Fibroblast of mammary gland (primary cell): ENCODE data around the gene ACKR1.
A peak's percentile ranks its signal among the peaks of the same experiment; 100 is the strongest.

Experiments
- DNase-seq: peaks from one replicate; pipeline ENCODE4 v3.0.0-alpha.2; 2010; ENCODE audit warnings: low read depth
- H3K4me3 ChIP-seq: 2 replicates; pipeline ENCODE4 v1.5.1; 2011; ENCODE audit warnings: low read depth, mild to moderate bottlenecking, low read length, moderate library complexity; ENCODE audit not compliant: control insufficient read depth
- TF ChIP-seq, protein P1 (sequence below): conservative IDR thresholded peaks from 2 replicates; pipeline ENCODE4 v1.5.1; 2011; ENCODE audit warnings: low read depth, low read length, inconsistent platforms; ENCODE audit not compliant: control insufficient read depth, insufficient read depth

The ACKR1 gene

DNA sequence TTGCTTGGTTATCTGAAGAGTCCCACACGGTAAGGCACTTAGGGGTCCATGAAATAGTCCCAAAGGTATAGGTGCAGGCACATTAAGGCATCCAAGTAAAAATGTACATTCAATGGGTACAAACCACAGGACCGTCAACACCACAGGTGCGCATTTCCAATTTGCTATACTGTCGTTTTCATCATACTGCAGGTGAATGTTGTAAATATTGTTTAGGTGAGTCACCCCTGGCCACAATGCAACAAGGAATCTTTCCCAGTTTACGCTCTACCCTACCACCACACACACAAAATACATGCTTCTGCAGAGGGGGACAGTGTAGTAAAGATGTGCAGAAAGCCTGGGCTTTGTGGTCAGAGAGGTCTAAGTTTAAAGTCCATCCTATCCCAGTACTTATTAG lies 19.6 kb upstream of the ACKR1 start:
- TF ChIP-seq, protein P1, sequence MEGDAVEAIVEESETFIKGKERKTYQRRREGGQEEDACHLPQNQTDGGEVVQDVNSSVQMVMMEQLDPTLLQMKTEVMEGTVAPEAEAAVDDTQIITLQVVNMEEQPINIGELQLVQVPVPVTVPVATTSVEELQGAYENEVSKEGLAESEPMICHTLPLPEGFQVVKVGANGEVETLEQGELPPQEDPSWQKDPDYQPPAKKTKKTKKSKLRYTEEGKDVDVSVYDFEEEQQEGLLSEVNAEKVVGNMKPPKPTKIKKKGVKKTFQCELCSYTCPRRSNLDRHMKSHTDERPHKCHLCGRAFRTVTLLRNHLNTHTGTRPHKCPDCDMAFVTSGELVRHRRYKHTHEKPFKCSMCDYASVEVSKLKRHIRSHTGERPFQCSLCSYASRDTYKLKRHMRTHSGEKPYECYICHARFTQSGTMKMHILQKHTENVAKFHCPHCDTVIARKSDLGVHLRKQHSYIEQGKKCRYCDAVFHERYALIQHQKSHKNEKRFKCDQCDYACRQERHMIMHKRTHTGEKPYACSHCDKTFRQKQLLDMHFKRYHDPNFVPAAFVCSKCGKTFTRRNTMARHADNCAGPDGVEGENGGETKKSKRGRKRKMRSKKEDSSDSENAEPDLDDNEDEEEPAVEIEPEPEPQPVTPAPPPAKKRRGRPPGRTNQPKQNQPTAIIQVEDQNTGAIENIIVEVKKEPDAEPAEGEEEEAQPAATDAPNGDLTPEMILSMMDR: no peak
- DNase-seq: no peak
- H3K4me3 ChIP-seq: no peak overlapping the region

DNA sequence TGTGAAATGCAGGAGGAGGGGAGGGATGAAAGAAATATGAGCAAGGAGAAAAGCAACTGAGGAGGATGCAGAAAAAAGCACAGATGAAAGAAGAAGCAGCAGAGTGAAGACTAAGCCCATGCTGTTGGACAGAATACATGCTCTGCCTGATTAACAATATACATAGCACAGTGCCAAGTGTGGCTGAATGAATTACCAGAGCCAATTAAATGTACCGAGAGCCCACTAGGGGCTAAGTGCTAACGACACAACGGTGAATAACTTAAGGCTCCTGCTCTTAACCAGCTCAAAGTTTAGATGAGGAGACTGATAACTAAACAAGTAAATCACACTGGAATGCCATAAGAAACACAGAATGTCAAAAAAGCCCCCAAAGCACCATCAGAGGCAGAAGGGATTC lies 17.6 kb upstream of the ACKR1 start:
- TF ChIP-seq, protein P1: no peak
- DNase-seq: no peak
- no peak overlapping the region for H3K4me3 ChIP-seq

DNA sequence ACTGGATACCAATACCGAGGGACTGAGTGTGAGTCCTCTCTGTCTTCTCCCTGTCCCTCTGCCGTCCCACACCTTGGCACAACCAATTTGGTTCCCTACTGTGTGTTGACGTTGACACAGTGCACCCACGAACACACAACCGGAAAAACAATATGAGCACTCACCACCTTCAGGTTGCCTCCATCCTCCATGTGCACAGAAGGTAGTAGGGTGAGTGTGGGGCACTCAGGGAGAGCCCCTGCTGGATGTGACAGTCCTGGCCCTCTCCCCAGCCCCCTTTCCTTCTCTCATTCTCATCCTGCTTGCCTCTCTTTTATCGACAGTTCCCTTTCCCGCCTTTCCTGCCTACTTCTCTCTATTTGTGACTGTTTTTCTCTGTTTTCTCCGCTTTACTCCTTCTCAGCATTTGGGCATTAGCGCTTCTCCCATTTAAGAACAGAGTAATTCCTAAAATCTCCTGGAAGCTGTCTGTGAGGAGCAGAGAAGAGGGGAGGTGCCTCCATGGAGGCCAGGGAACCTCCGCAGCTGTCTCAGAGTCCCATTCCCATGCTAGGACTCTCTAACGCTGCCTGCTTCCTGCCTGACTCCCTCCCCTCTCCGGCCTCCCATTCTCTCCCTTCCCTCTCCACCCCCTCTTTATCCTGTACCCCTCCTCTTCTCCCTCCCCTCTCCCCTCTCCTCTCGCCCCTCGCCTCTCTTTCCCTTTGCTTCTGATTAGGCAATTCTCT lies 16.9 kb upstream of the ACKR1 start:
- H3K4me3 ChIP-seq: peak overlapping the region; percentile 17
- DNase-seq: no peak
- TF ChIP-seq, protein P1: no peak

DNA sequence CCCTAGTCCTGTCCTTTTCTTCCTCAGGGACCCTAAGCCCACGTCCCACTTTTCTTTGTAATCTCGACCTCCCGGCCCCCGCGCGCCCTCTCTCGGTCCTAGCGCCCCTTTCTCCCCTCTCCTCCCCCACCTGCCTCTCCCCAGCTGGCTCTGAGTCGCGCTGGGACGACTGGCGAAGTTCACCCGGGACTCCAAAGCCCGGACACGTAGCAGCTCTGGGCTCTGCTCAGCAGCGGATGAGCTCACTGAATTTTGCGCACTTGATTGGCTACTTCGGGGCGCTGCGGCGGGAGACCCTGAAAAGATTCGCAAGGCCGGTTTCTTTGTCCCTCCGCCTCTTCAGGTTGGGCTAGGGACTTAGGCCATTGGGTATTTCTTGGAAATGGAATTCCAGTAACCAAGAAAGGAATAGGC lies 16.3 kb upstream of the ACKR1 start:
- TF ChIP-seq, protein P1: no peak
- H3K4me3 ChIP-seq: peak overlapping the region; percentile 17
- peak; percentile 47 for DNase-seq

DNA sequence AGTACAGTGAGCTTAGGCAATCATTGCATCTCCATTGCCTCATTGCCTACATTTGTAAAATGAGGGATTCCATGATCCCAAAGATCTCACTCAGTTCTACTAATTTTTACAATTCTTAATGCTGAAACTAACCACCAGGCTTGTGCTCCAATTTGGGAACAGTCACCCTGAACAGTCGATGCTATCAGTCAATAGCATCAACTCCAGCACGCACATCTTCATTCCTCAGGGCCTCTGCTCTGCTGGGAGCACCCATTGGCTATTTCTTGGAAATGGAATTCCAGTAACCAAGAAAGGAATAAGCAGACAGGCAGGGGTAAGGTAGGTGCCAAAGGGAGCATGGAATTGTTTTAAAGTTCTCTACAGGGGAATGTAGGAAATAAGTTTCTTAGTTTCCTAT lies 14.2 kb upstream of the ACKR1 start:
- TF ChIP-seq, protein P1: no peak

DNA sequence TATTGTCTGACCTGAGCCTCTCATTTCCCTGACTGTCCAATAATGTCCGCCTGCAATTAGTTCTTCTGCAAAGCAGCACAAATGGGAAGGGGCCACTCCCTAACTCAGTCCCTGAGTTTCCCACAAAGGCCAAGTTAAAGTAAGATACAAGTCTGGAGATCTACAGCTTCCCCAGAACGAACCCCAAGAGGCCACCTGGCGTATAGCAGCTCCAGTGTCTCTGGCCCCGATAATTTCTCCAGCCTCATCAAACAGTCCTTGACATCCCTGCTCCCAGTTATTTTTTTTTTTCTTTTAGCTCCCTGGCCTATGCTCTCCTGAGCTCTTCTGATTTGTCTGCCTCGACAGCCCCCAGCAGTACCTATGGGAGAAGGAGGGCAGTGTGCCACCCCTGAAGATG lies 8.1 kb upstream of the ACKR1 start:
- H3K4me3 ChIP-seq: no peak overlapping the region
- no peak for DNase-seq
- TF ChIP-seq, protein P1: peak; percentile 25

More for the DNA sequence above, 14.2 kb upstream of the ACKR1 start:
- H3K4me3 ChIP-seq: no peak overlapping the region
- no peak for DNase-seq
